Suprapubic skin (tissue), 4 donors: ENCODE measurements around the gene FBXL13.

Source experiments
- POLR2A ChIP-seq, 2 donors: fragments of 450-650 bp; IDR thresholded peaks; one replicate each; pipeline ENCODE4 v1.6.1; 2017; ENCODE audit warnings: antibody characterized with exemption in 2 of 2, mild to moderate bottlenecking in 2 of 2, moderate library complexity in 2 of 2
- POLR2AphosphoS5 ChIP-seq, 3 donors: sonication (generic); formaldehyde crosslinking; IDR thresholded peaks; one replicate each; pipeline ENCODE4 v1.6.1; 2017; ENCODE audit warnings: antibody characterized with exemption in 3 of 3

DNA sequence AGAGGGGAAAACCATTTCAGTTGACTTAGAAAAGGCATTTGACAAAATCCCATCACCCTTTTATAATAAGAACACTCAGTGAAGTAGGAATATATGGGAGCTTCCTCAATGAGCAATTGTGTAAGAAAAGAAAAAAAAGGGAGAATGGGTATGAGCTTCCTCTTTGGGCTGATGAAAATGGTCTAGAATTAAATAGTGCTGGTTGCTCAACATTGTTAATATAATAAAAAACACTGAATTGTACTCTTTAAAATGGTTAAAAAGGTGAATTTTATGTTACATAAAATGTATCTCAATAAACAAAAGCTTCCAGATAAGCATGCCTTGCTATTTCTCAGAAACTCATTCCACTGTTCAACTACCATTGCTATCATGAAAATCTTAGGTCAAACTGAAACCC is 121.2 kb downstream of the FBXL13 start:
- no peak for TF ChIP-seq POLR2AphosphoS5 (IDR thresholded peaks at IDR 0.05)
- no peak for TF ChIP-seq POLR2A (IDR thresholded peaks at IDR 0.05)
